ENCODE measurements around the gene COL9A3.

DNA sequence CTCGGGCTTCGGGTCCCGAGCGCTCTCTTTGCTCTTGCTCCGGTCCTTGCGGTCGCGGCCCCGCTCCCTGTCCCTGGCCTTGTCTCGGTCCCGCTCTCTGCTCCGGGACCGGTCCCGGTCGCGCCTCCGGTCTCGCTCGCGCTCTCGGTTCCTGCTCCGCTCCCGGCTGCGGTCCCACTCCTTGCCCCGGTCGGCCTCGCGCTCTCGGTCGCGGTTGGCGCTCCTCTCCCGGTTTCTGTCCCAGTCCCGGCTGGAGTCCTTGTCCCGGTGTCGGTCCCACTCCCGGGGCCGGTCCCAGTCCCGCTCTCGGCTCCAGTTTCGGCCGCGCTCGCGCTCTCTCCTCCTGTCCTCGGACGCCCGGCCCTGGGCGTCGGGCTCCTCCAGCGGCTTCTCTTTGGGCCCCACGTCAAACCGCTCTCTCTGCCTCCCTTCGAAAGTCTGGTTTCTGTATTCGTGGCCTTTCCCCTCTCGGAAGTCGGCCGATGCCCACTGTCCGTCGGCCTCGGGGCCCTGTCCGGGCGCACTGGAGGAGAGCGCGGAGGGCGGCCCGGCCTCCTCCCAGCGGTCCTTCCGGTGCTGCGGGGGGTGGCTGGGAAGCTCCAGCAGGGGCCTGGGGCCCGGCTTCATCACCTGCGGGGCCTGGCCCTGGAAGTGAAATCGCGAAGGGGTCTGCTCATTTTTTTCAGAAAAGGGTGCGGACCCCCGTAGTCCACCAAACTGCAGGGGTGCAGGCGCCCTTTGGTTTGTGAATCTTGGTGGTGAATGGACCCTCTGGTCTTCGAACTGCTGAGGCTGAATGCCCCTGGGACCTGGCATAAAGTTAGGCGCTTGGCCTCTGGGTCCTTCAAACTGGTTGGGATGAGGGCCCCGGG lies 62.7 kb downstream of the COL9A3 start:
- TF ChIP-seq, protein P1, sequence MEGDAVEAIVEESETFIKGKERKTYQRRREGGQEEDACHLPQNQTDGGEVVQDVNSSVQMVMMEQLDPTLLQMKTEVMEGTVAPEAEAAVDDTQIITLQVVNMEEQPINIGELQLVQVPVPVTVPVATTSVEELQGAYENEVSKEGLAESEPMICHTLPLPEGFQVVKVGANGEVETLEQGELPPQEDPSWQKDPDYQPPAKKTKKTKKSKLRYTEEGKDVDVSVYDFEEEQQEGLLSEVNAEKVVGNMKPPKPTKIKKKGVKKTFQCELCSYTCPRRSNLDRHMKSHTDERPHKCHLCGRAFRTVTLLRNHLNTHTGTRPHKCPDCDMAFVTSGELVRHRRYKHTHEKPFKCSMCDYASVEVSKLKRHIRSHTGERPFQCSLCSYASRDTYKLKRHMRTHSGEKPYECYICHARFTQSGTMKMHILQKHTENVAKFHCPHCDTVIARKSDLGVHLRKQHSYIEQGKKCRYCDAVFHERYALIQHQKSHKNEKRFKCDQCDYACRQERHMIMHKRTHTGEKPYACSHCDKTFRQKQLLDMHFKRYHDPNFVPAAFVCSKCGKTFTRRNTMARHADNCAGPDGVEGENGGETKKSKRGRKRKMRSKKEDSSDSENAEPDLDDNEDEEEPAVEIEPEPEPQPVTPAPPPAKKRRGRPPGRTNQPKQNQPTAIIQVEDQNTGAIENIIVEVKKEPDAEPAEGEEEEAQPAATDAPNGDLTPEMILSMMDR (conservative IDR thresholded peaks at IDR 0.05; ENCODE audit: low read length), result no peak
- no peak for TF ChIP-seq EZH2phosphoT487 (IDR thresholded peaks at IDR 0.05; ENCODE audit: borderline replicate concordance)

All from Loucy (cell line).